ENCODE measurements around the gene NKX2-8.

NKX2-8 gene

GRCh38 chr14:36582011-36582873, at the start of gene NKX2-8:
Gene NKX2-8, minus strand, starts transcription at chr14:36582614. Its CDS starts 225 bp downstream, at chr14:36582389.
- DNase-seq: no peak

DNA sequence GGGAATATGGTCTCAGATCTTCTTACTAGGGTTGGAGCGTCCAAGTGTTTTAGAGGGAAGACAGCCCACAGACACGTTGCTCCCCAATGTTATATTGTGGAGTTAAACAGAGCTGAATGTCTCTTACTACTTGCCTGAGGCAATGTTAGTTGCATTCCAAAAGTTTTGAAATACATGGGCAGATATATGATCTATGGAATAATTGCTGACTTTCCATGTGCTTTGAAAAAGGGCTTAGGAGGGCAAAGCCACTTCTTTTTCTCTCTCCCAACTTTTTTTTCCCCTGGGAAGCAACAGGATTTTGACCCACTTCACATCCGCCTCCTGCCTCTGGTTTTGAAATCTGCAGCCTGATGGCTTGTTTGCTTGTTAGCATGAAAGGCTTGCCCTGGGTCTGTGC, 45.6 kb upstream of the NKX2-8 start:
- DNase-seq: no peak

DNA sequence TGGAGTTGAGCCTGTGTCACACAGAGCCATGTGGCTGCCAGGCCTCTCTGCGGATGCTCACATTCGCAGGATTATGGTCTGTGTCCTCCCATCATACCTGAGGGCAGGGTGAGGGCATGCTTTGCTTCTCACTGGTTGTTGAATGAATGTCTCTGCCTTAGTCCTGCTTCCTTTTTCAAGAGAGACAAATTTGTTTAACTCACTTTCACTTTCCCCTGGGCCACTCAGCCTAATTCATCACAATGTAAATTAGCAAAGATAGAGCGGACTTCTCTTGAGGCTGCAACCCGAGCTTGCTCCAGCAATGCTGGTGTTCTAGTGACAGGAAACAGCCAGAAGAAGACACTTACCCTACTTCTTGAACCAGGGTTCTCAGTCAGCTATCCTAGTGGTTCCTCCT, 43.7 kb upstream of the NKX2-8 start:
- no peak for DNase-seq

GRCh38 chr14:36625436-36625835, 43.0 kb upstream of the NKX2-8 start:
- DNase-seq: no peak

DNA sequence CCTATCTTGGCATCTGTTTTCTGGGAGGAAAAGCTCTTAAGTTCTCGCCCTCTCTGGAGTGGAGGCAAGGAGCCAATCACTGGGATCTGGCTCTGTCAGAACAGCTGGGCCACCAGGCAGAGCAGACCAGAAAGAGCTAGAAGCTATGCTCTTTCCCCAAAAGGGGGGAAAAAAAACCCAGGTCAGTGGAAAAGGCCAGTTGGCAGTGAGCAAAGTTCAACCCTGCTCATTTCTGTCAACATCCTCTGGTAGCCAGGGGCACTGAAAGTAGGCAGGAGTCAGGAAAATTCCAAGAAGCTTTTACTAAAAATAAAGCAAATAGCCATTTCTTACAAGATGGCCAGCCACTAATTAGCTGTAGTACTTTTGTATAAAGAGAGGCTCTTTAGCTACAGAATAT, 42.6 kb upstream of the NKX2-8 start:
- no peak for DNase-seq

DNA sequence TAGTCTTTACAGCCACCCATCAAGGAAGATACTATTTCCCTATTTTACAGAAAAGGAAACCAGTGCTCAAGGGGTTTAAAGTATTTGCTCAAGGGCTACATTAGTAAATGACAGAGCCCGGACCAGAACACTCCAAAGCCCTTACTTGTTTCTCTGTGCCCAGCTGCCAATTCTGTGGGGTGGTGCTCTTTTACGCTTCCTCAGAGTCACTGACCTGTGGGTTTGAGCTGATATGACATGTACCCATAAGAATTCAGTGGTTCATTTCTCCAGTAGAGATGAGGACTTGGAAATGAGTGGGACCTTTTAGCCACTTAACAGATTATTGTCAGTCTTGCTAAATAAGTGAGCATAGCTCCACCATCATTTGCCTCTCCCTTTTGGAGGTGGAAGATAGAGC, 37.4 kb upstream of the NKX2-8 start:
- DNase-seq: no peak

DNA sequence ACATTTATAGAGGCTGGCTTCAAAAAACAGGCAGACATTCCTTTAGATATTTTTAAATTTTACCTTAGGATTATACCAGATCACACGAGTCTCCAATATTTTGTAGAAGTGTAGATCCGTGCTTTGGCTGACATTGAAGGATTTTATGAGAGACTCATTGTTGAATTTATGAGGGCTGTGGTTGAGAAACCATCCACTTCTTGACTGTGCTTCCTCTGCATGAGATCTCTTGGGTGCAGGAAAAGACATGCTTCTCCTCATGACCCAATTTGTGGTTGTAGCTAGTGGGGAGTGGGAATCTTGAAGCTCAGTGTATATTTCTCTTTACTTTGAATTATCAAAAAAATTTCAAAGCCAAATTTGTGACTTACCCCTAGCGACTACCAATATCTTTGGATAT, 36.7 kb upstream of the NKX2-8 start:
- DNase-seq: no peak

- DNase-seq: no peak
Observed at GRCh38 chr14:36618641-36619040, 36.2 kb upstream of the NKX2-8 start.

GRCh38 chr14:36617824-36618223, 35.4 kb upstream of the NKX2-8 start:
- DNase-seq: no peak

GRCh38 chr14:36605506-36605857, 23.1 kb upstream of the NKX2-8 start:
- DNase-seq: no peak

GRCh38 chr14:36604757-36605505, 22.5 kb upstream of the NKX2-8 start:
- DNase-seq: peak in 1 of 6 experiments; percentile 2

DNA sequence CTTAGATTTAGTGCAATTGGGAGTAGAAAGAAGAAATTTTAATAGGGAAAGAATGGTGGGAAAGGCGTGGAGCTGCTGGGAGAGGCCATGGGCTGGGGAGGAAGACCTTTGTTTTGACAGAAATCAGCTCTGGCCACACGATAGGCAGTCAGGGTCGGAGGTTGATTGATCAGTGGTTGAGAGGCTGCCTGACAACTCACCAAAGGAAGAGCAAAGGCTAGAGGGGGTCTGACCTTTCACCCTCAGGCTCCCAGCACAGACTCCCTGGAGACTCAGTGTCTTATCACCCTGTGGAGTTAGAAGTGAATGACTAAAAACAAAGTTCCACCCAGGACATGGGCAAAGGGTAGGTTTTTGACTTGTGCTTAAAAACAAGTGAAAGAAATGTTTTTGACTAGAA, 18.0 kb upstream of the NKX2-8 start:
- no peak for DNase-seq

GRCh38 chr14:36591482-36591881, 9.1 kb upstream of the NKX2-8 start:
- no peak for DNase-seq

DNA sequence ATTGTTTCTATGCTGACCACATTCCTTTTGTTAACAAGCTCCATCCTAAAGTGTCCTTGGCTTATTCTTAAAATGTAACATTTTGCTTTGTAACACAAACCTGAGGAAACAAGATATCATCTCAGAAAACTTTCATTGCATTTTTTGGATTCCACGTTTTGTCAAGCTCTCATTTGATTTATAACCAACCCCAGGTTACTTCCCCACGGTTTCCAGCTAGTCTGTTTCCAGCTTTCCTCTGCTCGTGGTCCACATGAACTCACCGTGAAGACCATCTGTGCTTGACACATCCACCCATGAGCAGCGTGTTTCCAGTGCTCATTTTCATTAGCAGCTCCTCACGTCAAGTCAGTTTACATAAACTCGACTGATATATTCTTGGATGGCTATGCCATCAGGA, 6.4 kb upstream of the NKX2-8 start:
- no peak for DNase-seq

- no peak for DNase-seq
Observed at GRCh38 chr14:36588119-36588518, 5.7 kb upstream of the NKX2-8 start.

GRCh38 chr14:36585100-36585499, 2.7 kb upstream of the NKX2-8 start:
- no peak for DNase-seq

- DNase-seq: no peak
Observed at GRCh38 chr14:36583893-36584811, 1.7 kb upstream of the NKX2-8 start.

DNA sequence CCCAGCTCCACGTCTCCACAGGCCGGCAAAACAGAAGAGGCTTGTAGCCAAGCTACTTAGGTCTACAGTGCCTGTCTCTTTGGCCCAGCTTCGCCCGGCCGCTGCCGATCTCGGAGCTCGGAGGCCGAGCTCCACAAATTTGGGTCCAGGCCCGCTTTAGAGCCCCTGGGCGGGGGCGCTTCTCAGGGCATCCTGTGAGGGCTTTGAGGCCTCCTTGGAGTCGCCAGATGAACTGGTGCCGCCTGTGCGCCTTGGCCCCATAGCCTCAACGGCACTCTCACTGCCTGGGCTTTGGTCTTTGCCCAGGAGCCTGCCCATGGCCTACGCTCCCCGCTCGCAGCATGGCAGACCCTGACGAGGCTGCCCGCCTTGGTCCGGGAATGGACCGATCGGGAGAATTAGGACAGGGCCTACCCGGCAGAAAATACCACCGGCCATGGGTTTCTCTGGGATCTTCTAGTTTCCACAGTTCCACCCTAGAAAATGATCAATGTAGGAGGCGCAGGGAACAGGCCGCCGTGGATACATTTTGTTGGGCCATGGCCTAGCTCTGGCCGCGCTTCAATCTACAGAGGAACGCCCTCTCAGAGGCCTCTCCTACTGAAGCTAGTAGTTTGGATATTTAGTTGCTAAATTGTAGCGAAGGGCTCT, 953 bp upstream of the NKX2-8 start:
- DNase-seq: no peak

GRCh38 chr14:36582874-36583241, 444 bp upstream of the NKX2-8 start:
- DNase-seq: no peak

GRCh38 chr14:36580856-36581831, 1.3 kb downstream of the NKX2-8 start:
- DNase-seq: no peak

DNA sequence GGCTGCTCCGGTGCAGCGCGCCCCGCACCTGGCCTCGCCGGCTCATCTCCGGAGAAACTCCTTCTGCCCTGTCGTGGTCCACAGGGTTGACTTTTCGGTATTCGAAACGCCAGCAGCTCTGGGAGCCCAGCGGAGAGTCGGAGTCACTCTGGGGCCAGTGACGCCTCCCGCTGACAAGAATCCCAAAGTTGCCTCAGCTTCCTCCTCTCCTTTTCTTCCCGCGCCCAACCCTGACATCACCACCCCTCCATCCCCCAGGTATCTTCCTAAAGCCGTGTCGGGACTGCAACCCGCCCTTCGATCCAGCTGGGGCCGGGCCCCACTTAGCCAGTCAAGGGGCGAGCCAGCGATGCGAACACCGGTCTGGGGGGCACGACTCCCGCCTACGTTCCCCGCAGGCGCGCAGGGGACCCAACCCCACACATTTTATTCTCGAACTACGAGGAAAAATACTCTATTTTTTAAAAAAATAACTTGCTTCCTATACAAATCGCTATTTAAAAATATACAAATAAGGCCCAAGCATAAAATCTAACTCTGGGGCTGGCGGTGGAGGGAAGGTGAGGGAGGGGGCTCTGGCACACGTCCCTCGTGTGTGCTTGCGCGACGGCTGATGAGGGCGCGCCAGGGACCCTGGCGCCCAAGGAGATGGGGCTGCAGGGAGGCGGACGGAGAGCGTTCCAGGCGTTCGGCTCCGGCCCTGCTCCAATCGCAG, 2.1 kb downstream of the NKX2-8 start:
- DNase-seq: no peak
